Lower lobe of right lung (tissue), 2 donors: Measurements from ENCODE around the gene RHOH. TPM values are rescaled to one million over a fixed set of nuclear protein-coding genes. Genes with fewer than 3 reads are reported as not detected.

Source experiments
- ATAC-seq, 2 donors: fragments of 200-7000 bp; cut with Tn5 transposase; one replicate each; pipeline ENCODE4 v1.9.1; 2020 to 2022; ENCODE audit warnings: mild to moderate bottlenecking in 2 of 2, moderate library complexity in 2 of 2
- DNase-seq: peaks from one replicate; pipeline ENCODE4 v3.0.0-alpha.2; 2020
- H3K27ac ChIP-seq: fragments of 200-600 bp; one replicate; pipeline ENCODE4 v1.8.0; 2022
- H3K27me3 ChIP-seq: fragments of 200-600 bp; one replicate; pipeline ENCODE4 v1.8.0; 2022; ENCODE audit warnings: low read depth
- H3K36me3 ChIP-seq: fragments of 200-600 bp; one replicate; pipeline ENCODE4 v1.8.0; 2022; ENCODE audit warnings: mild to moderate bottlenecking
- H3K4me1 ChIP-seq: fragments of 200-600 bp; one replicate; pipeline ENCODE4 v1.8.0; 2022
- H3K4me3 ChIP-seq: fragments of 200-600 bp; one replicate; pipeline ENCODE4 v1.8.0; 2022; ENCODE audit warnings: mild to moderate bottlenecking
- H3K9me3 ChIP-seq: fragments of 200-600 bp; one replicate; pipeline ENCODE4 v1.8.0; 2022
- intact Hi-C: fragments of 100-400 bp; cut with DNase I; formaldehyde crosslinking; loops from one replicate; pipeline ENCODE4 v1.11.0; 2022
- total RNA-seq: library from RNA; stranded (reverse); fragmentation: NEBNext Ultra II Directional; extraction: Animal tissue kit (Norgen Biotek cat#: 25700); gene quantifications from one replicate; pipeline ENCODE4 v1.2.1, GENCODE V29; 2021
- TF ChIP-seq, protein P1 (sequence below): fragments of 200-600 bp; IDR thresholded peaks from one replicate; pipeline ENCODE4 v1.8.0; 2022; ENCODE audit warnings: antibody characterized with exemption, mild to moderate bottlenecking
- donor health status: DM: no; HTN: yes; CAD: no; lungs with severe emphysema.

Gene RHOH
- total RNA-seq, 1 donor from 2014 or later = 9.2 TPM

DNA sequence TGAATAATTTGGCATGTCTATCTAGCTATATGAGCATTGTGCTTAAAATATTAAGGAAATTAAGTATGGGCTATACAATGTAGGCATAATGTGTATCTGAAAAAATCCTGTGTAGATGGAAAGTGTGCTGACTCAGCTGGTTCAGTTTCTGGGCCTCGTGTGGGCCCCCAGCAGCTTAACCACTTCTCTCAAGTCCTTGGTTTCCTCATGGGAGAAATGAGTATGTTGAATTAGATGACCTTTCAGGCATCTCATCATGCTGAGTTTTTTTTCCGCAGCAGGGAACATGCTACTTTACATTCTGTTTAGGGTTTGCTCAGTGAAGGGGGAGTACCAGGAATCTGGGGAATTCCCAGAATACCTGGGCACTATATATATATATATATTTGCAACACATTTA is 30.5 kb downstream of the RHOH start:
- ATAC-seq (no peak), DNase-seq (no peak)
- Histone ChIP-seq H3K36me3 (no peaks in the 10 kb centered on the region), H3K4me1 (no peaks in the 10 kb centered on the region), H3K27me3 (no peaks in the 10 kb centered on the region), H3K27ac (no peak overlapping the region), H3K4me3 (no peak overlapping the region), H3K9me3 (no peaks in the 10 kb centered on the region)
- TF ChIP-seq, protein P1, sequence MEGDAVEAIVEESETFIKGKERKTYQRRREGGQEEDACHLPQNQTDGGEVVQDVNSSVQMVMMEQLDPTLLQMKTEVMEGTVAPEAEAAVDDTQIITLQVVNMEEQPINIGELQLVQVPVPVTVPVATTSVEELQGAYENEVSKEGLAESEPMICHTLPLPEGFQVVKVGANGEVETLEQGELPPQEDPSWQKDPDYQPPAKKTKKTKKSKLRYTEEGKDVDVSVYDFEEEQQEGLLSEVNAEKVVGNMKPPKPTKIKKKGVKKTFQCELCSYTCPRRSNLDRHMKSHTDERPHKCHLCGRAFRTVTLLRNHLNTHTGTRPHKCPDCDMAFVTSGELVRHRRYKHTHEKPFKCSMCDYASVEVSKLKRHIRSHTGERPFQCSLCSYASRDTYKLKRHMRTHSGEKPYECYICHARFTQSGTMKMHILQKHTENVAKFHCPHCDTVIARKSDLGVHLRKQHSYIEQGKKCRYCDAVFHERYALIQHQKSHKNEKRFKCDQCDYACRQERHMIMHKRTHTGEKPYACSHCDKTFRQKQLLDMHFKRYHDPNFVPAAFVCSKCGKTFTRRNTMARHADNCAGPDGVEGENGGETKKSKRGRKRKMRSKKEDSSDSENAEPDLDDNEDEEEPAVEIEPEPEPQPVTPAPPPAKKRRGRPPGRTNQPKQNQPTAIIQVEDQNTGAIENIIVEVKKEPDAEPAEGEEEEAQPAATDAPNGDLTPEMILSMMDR = no peak
- intact Hi-C loops = no loop called here

DNA sequence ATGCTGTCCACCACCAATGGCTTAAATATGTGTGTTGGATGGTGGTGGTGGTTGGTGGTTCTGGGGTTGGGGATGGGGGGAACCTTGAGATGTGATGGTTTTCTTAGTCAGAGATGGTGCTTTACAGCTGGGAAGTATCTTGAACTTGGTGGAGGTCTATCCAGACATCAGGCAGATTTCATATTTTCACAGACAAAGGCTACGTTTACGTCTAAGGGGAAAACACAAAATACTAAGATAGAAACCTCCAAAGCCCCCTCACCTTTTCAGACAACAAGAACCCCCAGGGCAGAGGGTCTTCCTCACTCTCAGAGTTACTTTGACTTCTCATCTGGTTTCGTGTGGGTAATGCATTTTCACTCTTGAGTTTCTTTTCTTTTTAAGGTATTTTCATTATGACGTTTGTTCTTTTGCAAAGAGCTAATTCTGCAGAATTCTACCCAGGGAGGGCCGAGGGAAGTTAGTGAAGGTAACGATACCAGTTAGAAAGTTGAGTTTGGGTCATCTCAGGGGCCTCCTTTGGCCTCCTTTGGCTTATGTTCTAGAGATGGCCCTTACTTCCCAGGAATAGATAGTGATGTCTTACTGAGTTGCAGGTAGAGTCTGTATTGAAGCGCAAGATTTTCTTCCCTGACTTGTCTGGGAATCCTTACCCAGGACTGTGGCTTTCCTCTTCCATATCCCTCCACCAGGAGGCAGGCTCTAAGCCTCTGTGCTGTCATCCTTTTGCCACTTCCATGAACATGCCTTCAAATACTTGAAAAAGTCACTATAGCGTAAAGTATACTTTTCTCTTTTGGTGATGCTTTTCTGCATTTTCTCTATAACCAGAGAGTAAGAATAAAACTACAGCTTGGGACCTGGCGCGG is 31.9 kb downstream of the RHOH start:
- Histone ChIP-seq H3K4me3 (no peak overlapping the region), H3K4me1 (no peaks in the 10 kb centered on the region), H3K27me3 (no peaks in the 10 kb centered on the region), H3K27ac (no peak overlapping the region), H3K36me3 (no peaks in the 10 kb centered on the region), H3K9me3 (no peaks in the 10 kb centered on the region)
- DNase-seq (no peak), ATAC-seq (no peak)
- TF ChIP-seq, protein P1 = peak; percentile 25
- intact Hi-C loops = no loop called here

DNA sequence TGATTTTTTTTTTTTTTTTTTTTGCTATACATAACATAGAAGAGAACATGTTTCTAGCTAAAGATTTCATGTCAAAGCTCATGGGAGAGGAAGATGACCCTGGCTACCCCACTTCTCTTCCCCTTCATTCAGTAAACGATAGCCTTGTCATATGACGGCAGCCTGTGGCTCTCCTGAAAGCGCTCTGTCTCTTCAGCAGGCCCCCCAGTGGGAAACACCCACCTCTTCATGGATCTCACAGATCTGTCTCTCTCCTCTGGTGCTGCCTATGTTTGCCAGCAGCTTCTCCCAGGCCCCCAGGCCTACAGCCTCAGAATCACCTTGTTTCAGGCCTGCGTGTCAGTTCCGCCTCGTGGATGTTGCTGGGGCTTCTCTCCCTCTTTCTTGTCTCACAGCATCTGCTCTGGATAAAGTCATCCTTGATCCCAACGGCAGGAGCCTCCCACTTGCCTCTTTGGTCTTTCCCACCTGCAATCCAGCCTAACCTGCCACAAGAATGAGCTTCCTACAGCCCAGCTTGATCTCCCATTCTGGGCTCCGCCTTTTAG is 34.6 kb downstream of the RHOH start:
- TF ChIP-seq, protein P1 = no peak
- Histone ChIP-seq H3K4me1 (no peaks in the 10 kb centered on the region), H3K27me3 (no peaks in the 10 kb centered on the region), H3K9me3 (no peaks in the 10 kb centered on the region), H3K27ac (no peak overlapping the region), H3K4me3 (no peak overlapping the region), H3K36me3 (no peaks in the 10 kb centered on the region)
- intact Hi-C loops = no loop called here
- ATAC-seq = no peak
- DNase-seq = no peak

DNA sequence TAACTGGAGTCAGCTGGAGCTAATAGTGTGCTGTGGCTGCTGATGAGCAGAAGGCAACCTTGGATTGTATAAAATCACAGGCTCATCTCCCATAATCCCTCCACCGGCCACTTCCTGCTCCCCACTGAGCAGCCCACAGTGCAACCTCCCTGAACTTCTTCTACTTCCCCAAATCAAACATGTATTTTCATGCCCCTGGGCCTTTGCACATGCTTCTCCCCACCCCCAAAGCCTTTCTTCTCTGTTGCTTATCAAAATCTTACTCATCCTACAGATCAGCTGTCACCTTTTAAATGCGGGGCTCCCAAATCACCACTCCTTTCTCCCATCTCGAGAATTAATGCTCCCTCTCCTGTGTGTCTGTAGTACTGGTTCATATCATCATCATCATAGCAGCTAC is 35.8 kb downstream of the RHOH start:
- Histone ChIP-seq H3K27ac (no peak overlapping the region), H3K36me3 (no peaks in the 10 kb centered on the region), H3K9me3 (no peaks in the 10 kb centered on the region), H3K4me3 (no peak overlapping the region), H3K4me1 (no peaks in the 10 kb centered on the region), H3K27me3 (no peaks in the 10 kb centered on the region)
- DNase-seq = no peak
- intact Hi-C loops = no loop called here
- ATAC-seq = no peak
- TF ChIP-seq, protein P1 = no peak

DNA sequence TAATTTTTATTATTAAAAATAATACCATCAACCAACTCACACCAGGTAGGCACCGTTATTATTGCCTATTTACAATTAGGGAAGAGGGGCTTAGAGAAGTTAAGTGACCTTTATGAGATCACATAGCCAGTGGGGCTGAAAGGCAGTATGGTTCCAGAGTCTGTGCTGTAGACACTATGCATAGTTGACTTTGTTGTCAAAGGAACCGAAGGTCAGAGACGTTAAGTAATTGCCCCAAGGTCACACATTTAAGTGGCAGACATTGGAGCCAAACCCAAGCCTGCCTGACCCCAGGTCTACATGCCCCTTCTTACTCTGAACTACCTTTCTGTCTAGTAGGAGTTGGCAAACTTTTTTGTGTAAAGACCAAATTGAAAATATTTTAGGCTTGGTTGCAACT is 36.4 kb downstream of the RHOH start:
- Histone ChIP-seq H3K36me3 (no peaks in the 10 kb centered on the region), H3K9me3 (no peaks in the 10 kb centered on the region), H3K27ac (no peak overlapping the region), H3K4me3 (no peak overlapping the region), H3K4me1 (no peaks in the 10 kb centered on the region), H3K27me3 (no peaks in the 10 kb centered on the region)
- TF ChIP-seq, protein P1 = no peak
- ATAC-seq (no peak), DNase-seq (no peak)
- intact Hi-C loops = no loop called here
